ENCODE data around the gene MAN1C1. TPM values are rescaled to one million over a fixed set of nuclear protein-coding genes. Genes with fewer than 3 reads are reported as not detected.

Gene MAN1C1
- total and polyA plus RNA-seq, 2 donors (not counting 1 experiment from before 2014, with no cell fraction given), result 0.31 to 0.89 TPM

DNA sequence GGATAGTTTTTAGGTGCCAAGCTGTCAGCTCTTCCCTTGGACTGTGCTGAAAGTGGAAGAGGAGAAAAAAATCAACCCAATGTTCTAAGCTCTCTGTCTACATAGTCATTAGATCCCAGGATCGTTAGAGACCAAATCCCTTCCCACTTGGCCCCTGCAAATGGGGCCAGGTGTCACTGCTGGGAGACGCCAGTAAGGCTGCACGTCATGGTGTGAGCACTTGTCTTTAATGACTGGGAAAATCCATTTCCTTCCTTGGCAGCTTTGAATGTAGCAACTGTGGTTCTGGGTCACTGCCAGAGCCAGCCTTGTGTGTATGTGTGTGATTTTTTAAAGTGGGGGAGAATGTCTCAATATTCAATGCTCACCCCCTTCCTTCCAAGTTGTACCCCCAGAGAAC is 59.9 kb downstream of the MAN1C1 start:
- POLR2A ChIA-PET, result no interaction called here
- intact Hi-C loops (cut with micrococcal nuclease), result no loop called here
- DNase-seq, result no peak

DNA sequence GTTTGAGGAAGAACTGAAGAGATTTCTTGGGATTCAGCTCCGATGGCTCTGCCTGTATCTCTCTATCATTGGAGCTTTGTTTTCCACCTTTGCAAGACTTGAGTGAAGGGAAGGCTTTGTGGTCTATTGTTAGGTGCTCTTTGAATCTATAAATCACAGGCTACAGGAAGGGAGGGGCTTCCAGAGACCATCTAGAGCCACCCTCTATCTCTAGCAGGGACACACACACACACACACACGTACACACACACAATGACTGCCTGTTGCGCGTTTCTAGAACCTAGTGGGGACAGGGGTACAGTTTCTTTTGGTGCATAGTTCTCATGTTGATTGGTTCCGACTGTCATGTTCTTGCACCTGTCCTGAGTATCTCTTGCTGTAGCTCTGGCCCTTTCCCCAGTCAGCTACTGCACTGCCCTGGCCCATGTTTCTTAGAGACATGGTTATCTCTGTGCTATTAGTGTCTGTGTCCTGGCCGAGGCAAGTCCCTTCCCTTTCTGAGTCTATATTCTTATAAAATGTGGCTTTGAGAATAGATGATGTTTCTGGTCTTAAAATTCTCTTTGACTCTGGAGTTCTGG is 60.7 kb downstream of the MAN1C1 start:
- DNase-seq (no peak), ATAC-seq (ENCODE audit: low read depth) (no peak)
- Histone ChIP-seq H3K27ac (ENCODE audit: low read length in 2 of 2) (no peak overlapping the region), H3K4me1 (ENCODE audit: control insufficient read depth in 2 of 2, insufficient read depth in 2 of 2, low read length in 2 of 2) (peaks cover 8 to 13% of the 10 kb centered on the region in 2 donors), H3K4me2 (replicated peaks; ENCODE audit: low read depth, low read length, poor library complexity, severe bottlenecking) (no peak overlapping the region), H3K79me2 (ENCODE audit: control insufficient read depth, insufficient read depth, low read length) (no peaks in the 10 kb centered on the region), H3K9me3 (ENCODE audit: control extremely low read depth in 1 of 3, control insufficient read depth in 2 of 3, insufficient read depth in 1 of 3, low read length in 2 of 3) (no peaks in the 10 kb centered on the region), H3K27me3 (replicated peaks in 1 of 4; ENCODE audit: control extremely low read depth in 1 of 4, control insufficient read depth in 3 of 4, insufficient read depth in 4 of 4, low read length in 3 of 4) (peaks cover 0 to 5% (median 0%) of the 10 kb centered on the region in 4 experiments), H3K4me3 (ENCODE audit: control extremely low read depth in 1 of 5, extremely low read depth in 1 of 5, insufficient read depth in 1 of 5, low read depth in 2 of 5, low read length in 4 of 5) (no peak overlapping the region), H4K20me1 (ENCODE audit: control insufficient read depth, insufficient read depth, low read length, poor library complexity, severe bottlenecking) (no peaks in the 10 kb centered on the region), H2AFZ (ENCODE audit: insufficient read depth, low read depth, low read length, poor library complexity, severe bottlenecking) (no peak overlapping the region), H3K9ac (ENCODE audit: low read length) (no peak overlapping the region), H3K36me3 (replicated peaks in 1 of 2; ENCODE audit: control extremely low read depth in 1 of 2, control insufficient read depth in 1 of 2, extremely low read depth in 1 of 2, insufficient read depth in 2 of 2, low read length in 1 of 2) (no peaks in the 10 kb centered on the region)
- WGBS (ENCODE audit: insufficient coverage), result 83% methylated on average over 1 of the region's 6 CpGs
- TF ChIP-seq, protein P1, sequence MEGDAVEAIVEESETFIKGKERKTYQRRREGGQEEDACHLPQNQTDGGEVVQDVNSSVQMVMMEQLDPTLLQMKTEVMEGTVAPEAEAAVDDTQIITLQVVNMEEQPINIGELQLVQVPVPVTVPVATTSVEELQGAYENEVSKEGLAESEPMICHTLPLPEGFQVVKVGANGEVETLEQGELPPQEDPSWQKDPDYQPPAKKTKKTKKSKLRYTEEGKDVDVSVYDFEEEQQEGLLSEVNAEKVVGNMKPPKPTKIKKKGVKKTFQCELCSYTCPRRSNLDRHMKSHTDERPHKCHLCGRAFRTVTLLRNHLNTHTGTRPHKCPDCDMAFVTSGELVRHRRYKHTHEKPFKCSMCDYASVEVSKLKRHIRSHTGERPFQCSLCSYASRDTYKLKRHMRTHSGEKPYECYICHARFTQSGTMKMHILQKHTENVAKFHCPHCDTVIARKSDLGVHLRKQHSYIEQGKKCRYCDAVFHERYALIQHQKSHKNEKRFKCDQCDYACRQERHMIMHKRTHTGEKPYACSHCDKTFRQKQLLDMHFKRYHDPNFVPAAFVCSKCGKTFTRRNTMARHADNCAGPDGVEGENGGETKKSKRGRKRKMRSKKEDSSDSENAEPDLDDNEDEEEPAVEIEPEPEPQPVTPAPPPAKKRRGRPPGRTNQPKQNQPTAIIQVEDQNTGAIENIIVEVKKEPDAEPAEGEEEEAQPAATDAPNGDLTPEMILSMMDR (IDR thresholded peaks at IDR 0.05), result no peak
- TF ChIP-seq EZH2 (IDR thresholded peaks at IDR 0.05; ENCODE audit: borderline replicate concordance, insufficient read depth, low read depth, low read length, poor library complexity, severe bottlenecking), result no peak
- peaks cover 35% of the 10 kb centered on the region for H3K27me3 Mint-ChIP-seq
- peaks cover 11% of the 10 kb centered on the region for H3K4me1 Mint-ChIP-seq
- no peak overlapping the region for H3K27ac Mint-ChIP-seq
- no peak overlapping the region for H3K4me3 Mint-ChIP-seq
- intact Hi-C loops (cut with micrococcal nuclease), result no loop called here
- POLR2A ChIA-PET, result no interaction called here
- no peaks in the 10 kb centered on the region for H3K9me3 Mint-ChIP-seq (ENCODE audit: insufficient read depth)
- CTCF ChIA-PET, result interaction anchor here (1.3 kb wide), 1 partner anchor 173 kb away, joined by 3 read pairs; no protein-coding TSS in a partner anchor

More for the DNA sequence above, 59.9 kb downstream of the MAN1C1 start:
- no peaks in the 10 kb centered on the region for H3K9me3 Mint-ChIP-seq (ENCODE audit: insufficient read depth)
- no peaks in the 10 kb centered on the region for H3K79me2 ChIP-seq (ENCODE audit: control insufficient read depth, insufficient read depth, low read length)
- H3K9ac ChIP-seq (ENCODE audit: low read length), result no peak overlapping the region
- no peak for TF ChIP-seq EZH2 (IDR thresholded peaks at IDR 0.05; ENCODE audit: borderline replicate concordance, insufficient read depth, low read depth, low read length, poor library complexity, severe bottlenecking)
- TF ChIP-seq, protein P1 (IDR thresholded peaks at IDR 0.05), result no peak
- no peak for ATAC-seq (ENCODE audit: low read depth)
- H3K27me3 Mint-ChIP-seq, result peaks cover 35% of the 10 kb centered on the region
- H3K4me3 Mint-ChIP-seq, result no peak overlapping the region
- no peaks in the 10 kb centered on the region for H3K27me3 ChIP-seq (replicated peaks in 1 of 4; ENCODE audit: control extremely low read depth in 1 of 4, control insufficient read depth in 3 of 4, insufficient read depth in 4 of 4, low read length in 3 of 4)
- H3K9me3 ChIP-seq (ENCODE audit: control extremely low read depth in 1 of 3, control insufficient read depth in 2 of 3, insufficient read depth in 1 of 3, low read length in 2 of 3), result peaks cover 0 to 4% (median 0%) of the 10 kb centered on the region in 3 donors
- H2AFZ ChIP-seq (ENCODE audit: insufficient read depth, low read depth, low read length, poor library complexity, severe bottlenecking), result no peak overlapping the region
- H3K4me2 ChIP-seq (replicated peaks; ENCODE audit: low read depth, low read length, poor library complexity, severe bottlenecking), result no peak overlapping the region
- H3K36me3 ChIP-seq (replicated peaks in 1 of 2; ENCODE audit: control extremely low read depth in 1 of 2, control insufficient read depth in 1 of 2, extremely low read depth in 1 of 2, insufficient read depth in 2 of 2, low read length in 1 of 2), result no peaks in the 10 kb centered on the region
- H3K27ac Mint-ChIP-seq, result peak overlapping the region; percentile 18
- CTCF ChIA-PET, result interaction anchor here (1.3 kb wide), 1 partner anchor 173 kb away, joined by 3 read pairs; no protein-coding TSS in a partner anchor
- H3K27ac ChIP-seq (ENCODE audit: low read length in 2 of 2), result no peak overlapping the region
- H4K20me1 ChIP-seq (ENCODE audit: control insufficient read depth, insufficient read depth, low read length, poor library complexity, severe bottlenecking), result no peaks in the 10 kb centered on the region
- peaks cover 11% of the 10 kb centered on the region for H3K4me1 Mint-ChIP-seq
- H3K4me3 ChIP-seq (ENCODE audit: control extremely low read depth in 1 of 5, extremely low read depth in 1 of 5, insufficient read depth in 1 of 5, low read depth in 2 of 5, low read length in 4 of 5), result no peak overlapping the region
- WGBS (ENCODE audit: insufficient coverage), result 10% methylated on average over 2 of the region's 3 CpGs
- peaks cover 8 to 13% of the 10 kb centered on the region in 2 donors for H3K4me1 ChIP-seq (ENCODE audit: control insufficient read depth in 2 of 2, insufficient read depth in 2 of 2, low read length in 2 of 2)
